ENCODE data around the gene DEK. TPM values are rescaled to one million over a fixed set of nuclear protein-coding genes. Genes with fewer than 3 reads are reported as not detected.

The DEK gene
- total and polyA plus RNA-seq, 2 experiments from 2014 or later, result 101 to 116 TPM

- WGBS, 2 experiments (ENCODE audit: low coverage in 1 of 2, low lambda C conversion rate in 2 of 2, missing lambda C conversion rate in 2 of 2), result 85 to 86% methylated on average over 4 of the region's 4 CpGs
- Histone ChIP-seq H2AFZ (no peak overlapping the region), H3K79me2 (ENCODE audit: insufficient read depth) (no peaks in the 10 kb centered on the region), H3F3A (ENCODE audit: insufficient read depth) (peaks cover 6% of the 10 kb centered on the region; the same call in 1 of the 2 replicates), H3K4me2 (ENCODE audit: unreplicated experiment) (no peak overlapping the region), H3K36me3 (ENCODE audit: low read depth) (no peaks in the 10 kb centered on the region), H3K27ac (no peak overlapping the region), H3K9me3 (ENCODE audit: low read depth) (no peaks in the 10 kb centered on the region), H4K20me1 (ENCODE audit: insufficient read depth) (no peaks in the 10 kb centered on the region), H3K9ac (no peak overlapping the region), H3K4me3 (no peak overlapping the region), H3K27me3 (replicated peaks; ENCODE audit: insufficient read depth) (0 out of 2 replicates have a peak, but pooled peaks cover 8% of the 10 kb centered on the region), H3K4me1 (ENCODE audit: insufficient read depth) (no peaks in the 10 kb centered on the region), H3K9me2 (ENCODE audit: insufficient read depth) (no peaks in the 10 kb centered on the region)
- DNase-seq, result no peak
- TF ChIP-seq EZH2phosphoT487 (IDR thresholded peaks at IDR 0.05; ENCODE audit: insufficient read depth, low read depth) (no peak), EZH2 (IDR thresholded peaks at IDR 0.05; ENCODE audit: insufficient read depth, poor library complexity, severe bottlenecking) (no peak)
- in situ Hi-C loops (cut with MboI), result no loop called here
Measured at GRCh38 chr6:18289283-18289682, 25.0 kb upstream of the DEK start.

- no peak overlapping the region for H3K9ac ChIP-seq
- H3K9me2 ChIP-seq (ENCODE audit: insufficient read depth), result no peaks in the 10 kb centered on the region
- no peaks in the 10 kb centered on the region for H3K4me1 ChIP-seq (ENCODE audit: insufficient read depth)
- H3K9me3 ChIP-seq (ENCODE audit: low read depth), result no peaks in the 10 kb centered on the region
- no peak overlapping the region for H3K4me2 ChIP-seq (ENCODE audit: unreplicated experiment)
- no peak overlapping the region for H2AFZ ChIP-seq
- H3K79me2 ChIP-seq (ENCODE audit: insufficient read depth), result no peaks in the 10 kb centered on the region
- TF ChIP-seq EZH2 (IDR thresholded peaks at IDR 0.05; ENCODE audit: insufficient read depth, poor library complexity, severe bottlenecking) (no peak), EZH2phosphoT487 (IDR thresholded peaks at IDR 0.05; ENCODE audit: insufficient read depth, low read depth) (no peak)
- no peaks in the 10 kb centered on the region for H3F3A ChIP-seq (ENCODE audit: insufficient read depth)
- WGBS, 2 experiments (ENCODE audit: low coverage in 1 of 2, low lambda C conversion rate in 2 of 2, missing lambda C conversion rate in 2 of 2), result 56 to 69% methylated on average over 2 of the region's 2 CpGs
- H3K27ac ChIP-seq, result no peak overlapping the region
- in situ Hi-C loops (cut with MboI), result no loop called here
- no peaks in the 10 kb centered on the region for H4K20me1 ChIP-seq (ENCODE audit: insufficient read depth)
- no peak overlapping the region for H3K4me3 ChIP-seq
- no peaks in the 10 kb centered on the region for H3K36me3 ChIP-seq (ENCODE audit: low read depth)
- no peak for DNase-seq
- H3K27me3 ChIP-seq (replicated peaks; ENCODE audit: insufficient read depth), result 0 out of 2 replicates have a peak, but pooled peaks cover 8% of the 10 kb centered on the region
Measured at GRCh38 chr6:18284261-18284660, 19.9 kb upstream of the DEK start.

- no peaks in the 10 kb centered on the region for H3K79me2 ChIP-seq (ENCODE audit: insufficient read depth)
Measured at GRCh38 chr6:18281564-18281963, 17.2 kb upstream of the DEK start.

DNA sequence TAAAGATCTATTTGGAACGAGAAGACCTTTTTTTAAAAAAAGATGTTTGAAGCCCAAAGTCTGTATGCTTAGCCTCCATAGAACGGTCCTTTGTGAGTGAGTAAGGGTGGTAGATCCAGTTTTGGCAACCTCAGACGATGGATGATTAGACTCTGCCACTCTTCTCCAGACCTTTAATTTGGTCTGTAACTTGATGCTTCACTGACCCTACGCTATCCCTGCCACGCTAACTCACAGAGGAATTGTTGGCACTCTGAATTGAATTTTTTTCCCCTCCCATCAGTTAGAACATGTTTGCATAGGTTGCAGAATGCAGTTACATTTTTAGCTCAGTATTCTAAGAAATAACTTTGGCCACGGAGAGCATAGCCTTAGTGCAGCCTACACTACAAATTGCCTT is 15.8 kb upstream of the DEK start:
- peak overlapping the region; percentile 20 for H3K4me2 ChIP-seq (ENCODE audit: unreplicated experiment)
- H2AFZ ChIP-seq, result no peak overlapping the region
- H4K20me1 ChIP-seq (ENCODE audit: insufficient read depth), result no peaks in the 10 kb centered on the region
- 9 to 10% methylated on average over 6 of the region's 6 CpGs for WGBS, 2 experiments (ENCODE audit: low coverage in 1 of 2, low lambda C conversion rate in 2 of 2, missing lambda C conversion rate in 2 of 2)
- in situ Hi-C loops (cut with MboI), result no loop called here
- no peaks in the 10 kb centered on the region for H3K9me2 ChIP-seq (ENCODE audit: insufficient read depth)
- no peaks in the 10 kb centered on the region for H3F3A ChIP-seq (ENCODE audit: insufficient read depth)
- H3K36me3 ChIP-seq (ENCODE audit: low read depth), result no peaks in the 10 kb centered on the region
- H3K79me2 ChIP-seq (ENCODE audit: insufficient read depth), result no peaks in the 10 kb centered on the region
- H3K4me3 ChIP-seq, result no peak overlapping the region
- H3K9me3 ChIP-seq (ENCODE audit: low read depth), result no peaks in the 10 kb centered on the region
- H3K27me3 ChIP-seq (replicated peaks; ENCODE audit: insufficient read depth), result 0 out of 2 replicates have a peak, but pooled peaks cover 4% of the 10 kb centered on the region
- TF ChIP-seq EZH2phosphoT487 (IDR thresholded peaks at IDR 0.05; ENCODE audit: insufficient read depth, low read depth), result no peak
- no peak overlapping the region for H3K27ac ChIP-seq
- peak; percentile 19 for DNase-seq
- no peaks in the 10 kb centered on the region for H3K4me1 ChIP-seq (ENCODE audit: insufficient read depth)
- no peak overlapping the region for H3K9ac ChIP-seq

More at GRCh38 chr6:18281564-18281963, 17.2 kb upstream of the DEK start:
- DNase-seq, result no peak
- Histone ChIP-seq H3K4me1 (ENCODE audit: insufficient read depth) (no peaks in the 10 kb centered on the region), H3K36me3 (ENCODE audit: low read depth) (no peaks in the 10 kb centered on the region), H3F3A (ENCODE audit: insufficient read depth) (no peaks in the 10 kb centered on the region), H4K20me1 (ENCODE audit: insufficient read depth) (no peaks in the 10 kb centered on the region), H3K27ac (no peak overlapping the region), H2AFZ (no peak overlapping the region), H3K9ac (no peak overlapping the region), H3K9me3 (ENCODE audit: low read depth) (no peaks in the 10 kb centered on the region), H3K4me3 (no peak overlapping the region), H3K4me2 (ENCODE audit: unreplicated experiment) (no peak overlapping the region), H3K9me2 (ENCODE audit: insufficient read depth) (no peaks in the 10 kb centered on the region), H3K27me3 (replicated peaks; ENCODE audit: insufficient read depth) (0 out of 2 replicates have a peak, but pooled peaks cover 2% of the 10 kb centered on the region)
- 75 to 87% methylated on average over 4 of the region's 4 CpGs for WGBS, 2 experiments (ENCODE audit: low coverage in 1 of 2, low lambda C conversion rate in 2 of 2, missing lambda C conversion rate in 2 of 2)
- TF ChIP-seq EZH2phosphoT487 (IDR thresholded peaks at IDR 0.05; ENCODE audit: insufficient read depth, low read depth) (no peak), EZH2 (IDR thresholded peaks at IDR 0.05; ENCODE audit: insufficient read depth, poor library complexity, severe bottlenecking) (no peak)
- in situ Hi-C loops (cut with MboI), result no loop called here

DNA sequence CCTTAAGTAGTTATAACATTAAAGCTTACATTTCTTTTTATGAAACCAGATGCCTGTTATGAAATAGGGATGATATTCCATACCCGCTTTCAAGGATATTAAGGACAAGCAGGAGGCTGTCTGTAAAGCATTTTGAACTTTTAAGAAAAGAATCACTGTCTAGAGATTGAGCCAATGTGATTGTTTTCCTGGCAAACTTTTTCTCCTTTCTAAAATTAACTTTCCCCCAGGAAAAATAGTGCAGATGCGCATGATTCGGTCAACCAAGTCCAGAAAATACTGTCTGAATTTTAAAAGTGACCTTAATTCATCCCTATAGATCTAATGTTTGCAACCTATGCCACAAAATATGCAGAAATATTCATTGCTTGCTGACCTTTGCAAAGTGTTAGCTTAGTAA is 15.1 kb upstream of the DEK start:
- H4K20me1 ChIP-seq (ENCODE audit: insufficient read depth), result no peaks in the 10 kb centered on the region
- no peaks in the 10 kb centered on the region for H3K36me3 ChIP-seq (ENCODE audit: low read depth)
- no peaks in the 10 kb centered on the region for H3K79me2 ChIP-seq (ENCODE audit: insufficient read depth)
- TF ChIP-seq EZH2phosphoT487 (IDR thresholded peaks at IDR 0.05; ENCODE audit: insufficient read depth, low read depth) (no peak), EZH2 (IDR thresholded peaks at IDR 0.05; ENCODE audit: insufficient read depth, poor library complexity, severe bottlenecking) (no peak)
- H3K9ac ChIP-seq, result no peak overlapping the region
- H3K27ac ChIP-seq, result no peak overlapping the region
- WGBS, 2 experiments (ENCODE audit: low coverage in 1 of 2, low lambda C conversion rate in 2 of 2, missing lambda C conversion rate in 2 of 2), result 47 to 49% methylated on average over 3 of the region's 3 CpGs
- H3K27me3 ChIP-seq (replicated peaks; ENCODE audit: insufficient read depth), result 0 out of 2 replicates have a peak, but pooled peaks cover 4% of the 10 kb centered on the region
- H2AFZ ChIP-seq, result no peak overlapping the region
- no peaks in the 10 kb centered on the region for H3K9me3 ChIP-seq (ENCODE audit: low read depth)
- H3K4me3 ChIP-seq, result no peak overlapping the region
- H3K4me2 ChIP-seq (ENCODE audit: unreplicated experiment), result no peak overlapping the region
- DNase-seq, result no peak
- no peaks in the 10 kb centered on the region for H3K9me2 ChIP-seq (ENCODE audit: insufficient read depth)
- no peaks in the 10 kb centered on the region for H3K4me1 ChIP-seq (ENCODE audit: insufficient read depth)
- in situ Hi-C loops (cut with MboI), result no loop called here
- no peaks in the 10 kb centered on the region for H3F3A ChIP-seq (ENCODE audit: insufficient read depth)
